ENCODE measurements around the gene XXYLT1. TPM values are rescaled to one million over a fixed set of nuclear protein-coding genes. Genes with fewer than 3 reads are reported as not detected.

Gene XXYLT1
- total and polyA plus RNA-seq, 7 donors: 2.5 to 13.8 (median 11.1) TPM

DNA sequence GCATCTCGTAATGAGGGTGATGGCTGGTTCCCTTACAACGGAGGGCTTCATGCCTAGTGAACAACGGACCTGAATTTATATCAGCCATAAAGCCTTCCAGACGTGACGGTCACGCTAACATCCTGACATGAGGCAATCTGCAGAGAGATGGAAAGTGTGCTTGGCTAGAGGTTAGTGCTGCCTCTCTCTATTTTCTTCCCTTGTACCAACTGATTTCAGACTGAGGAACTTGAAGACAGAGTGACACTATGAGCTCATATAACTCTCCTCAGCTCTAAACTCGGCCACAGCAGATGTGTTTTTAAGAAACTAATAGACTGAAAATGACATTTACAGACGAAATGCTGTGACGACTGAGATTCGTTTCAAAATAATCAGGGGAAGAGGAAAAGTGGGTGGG lies 122.4 kb downstream of the XXYLT1 start:
- WGBS, 2 donors: 39 to 64% methylated on average over 10 of the region's 10 CpGs
- Histone ChIP-seq H3K27ac (peak overlapping the region; percentile 80 to 94 (median 92)), H3K4me3 (peak overlapping the region in 2 of 4 donors; percentile 25 to 32), H3K9me3 (no peaks in the 10 kb centered on the region), H3K36me3 (no peaks in the 10 kb centered on the region), H3K4me1 (peaks cover 0 to 49% (median 38%) of the 10 kb centered on the region in 4 donors), H3K27me3 (no peaks in the 10 kb centered on the region)
- TF ChIP-seq CTCF (IDR thresholded peaks at IDR 0.05): no peak
- DNase-seq: no peak
- intact Hi-C loops (cut with DNase I): no loop called here

- Histone ChIP-seq H3K36me3 (no peaks in the 10 kb centered on the region), H3K27ac (peak overlapping the region; percentile 80 to 94 (median 92)), H3K4me1 (peaks cover 0 to 40% (median 30%) of the 10 kb centered on the region in 4 donors), H3K9me3 (no peaks in the 10 kb centered on the region), H3K4me3 (peak overlapping the region; percentile 10 to 32 (median 20)), H3K27me3 (no peaks in the 10 kb centered on the region)
- intact Hi-C loops (cut with DNase I): no loop called here
- no peak for TF ChIP-seq CTCF (IDR thresholded peaks at IDR 0.05)
- TF ChIP-seq POLR2AphosphoS5 (IDR thresholded peaks at IDR 0.05): peak; percentile 18 to 57 (median 54)
- TF ChIP-seq EP300 (IDR thresholded peaks at IDR 0.05): no peak
- DNase-seq: peak; percentile 88
- WGBS, 2 donors: 35 to 55% methylated on average over 17 of the region's 17 CpGs
These were observed 123.3 kb downstream of the XXYLT1 start for GRCh38 chr3:195147649-195148080.

GRCh38 chr3:195146131-195146530 lies 124.8 kb downstream of the XXYLT1 start:
- Histone ChIP-seq H3K9me3 (no peaks in the 10 kb centered on the region), H3K27ac (peak overlapping the region in 1 of 4 donors; percentile 94), H3K27me3 (no peaks in the 10 kb centered on the region), H3K4me3 (no peak overlapping the region), H3K4me1 (peaks cover 0 to 32% (median 20%) of the 10 kb centered on the region in 4 donors), H3K36me3 (no peaks in the 10 kb centered on the region)
- TF ChIP-seq POLR2A (IDR thresholded peaks at IDR 0.05): no peak
- TF ChIP-seq POLR2AphosphoS5 (IDR thresholded peaks at IDR 0.05): peak in 1 of 4 donors; percentile 12
- no peak for DNase-seq
- intact Hi-C loops (cut with DNase I): no loop called here
- WGBS, 2 donors: 81 to 85% methylated on average over 8 of the region's 8 CpGs

GRCh38 chr3:195145579-195145978 lies 125.4 kb downstream of the XXYLT1 start:
- TF ChIP-seq EP300 (IDR thresholded peaks at IDR 0.05) (no peak), CTCF (IDR thresholded peaks at IDR 0.05) (no peak), POLR2A (IDR thresholded peaks at IDR 0.05) (no peak), POLR2AphosphoS5 (IDR thresholded peaks at IDR 0.05) (no peak)
- no peak for DNase-seq
- WGBS, 2 donors: 90 to 95% methylated on average over 12 of the region's 12 CpGs
- Histone ChIP-seq H3K36me3 (no peaks in the 10 kb centered on the region), H3K27ac (peak overlapping the region in 1 of 4 donors; percentile 94), H3K4me3 (no peak overlapping the region), H3K4me1 (peaks cover 0 to 26% (median 15%) of the 10 kb centered on the region in 4 donors), H3K9me3 (no peaks in the 10 kb centered on the region), H3K27me3 (no peaks in the 10 kb centered on the region)
- intact Hi-C loops (cut with DNase I): no loop called here

GRCh38 chr3:195143221-195143620 lies 127.7 kb downstream of the XXYLT1 start:
- no peak for DNase-seq
- no peak overlapping the region for H3K27ac ChIP-seq
- no peak overlapping the region for H3K4me3 ChIP-seq
- TF ChIP-seq POLR2AphosphoS5 (IDR thresholded peaks at IDR 0.05) (no peak), CTCF (IDR thresholded peaks at IDR 0.05) (no peak)
- H3K27me3 ChIP-seq: no peaks in the 10 kb centered on the region
- H3K9me3 ChIP-seq: no peaks in the 10 kb centered on the region
- WGBS, 2 donors: 94% methylated on average over 5 of the region's 5 CpGs
- intact Hi-C loops (cut with DNase I): no loop called here
- H3K36me3 ChIP-seq: no peaks in the 10 kb centered on the region
- H3K4me1 ChIP-seq: peaks cover 0 to 9% (median 2%) of the 10 kb centered on the region in 4 donors
